ENCODE data around the gene ABCF1.
"Not testable (repeated sequence)": the region's sequence is repeated elsewhere in the genome, so short reads cannot be mapped to it uniquely, and the experiment has no call there.

The ABCF1 gene

GRCh38 chr6:30571075-30571761, at the start of gene ABCF1:
Gene ABCF1, plus strand, starts transcription at chr6:30571442. Its CDS starts 46 bp downstream, at chr6:30571488.
- DNase-seq (ENCODE audit: low read depth, low spot score) = peak; percentile 71

- DNase-seq (ENCODE audit: low read depth, low spot score) = not testable (repeated sequence)
Observed at GRCh38 chr6:30521952-30522351, 49.3 kb upstream of the ABCF1 start.

GRCh38 chr6:30526444-30526843, 44.8 kb upstream of the ABCF1 start:
- DNase-seq (ENCODE audit: low read depth, low spot score) = not testable (repeated sequence)

GRCh38 chr6:30529349-30529875, 41.8 kb upstream of the ABCF1 start:
- DNase-seq (ENCODE audit: low read depth, low spot score) = not testable (repeated sequence)

GRCh38 chr6:30530014-30530413, 41.2 kb upstream of the ABCF1 start:
- DNase-seq (ENCODE audit: low read depth, low spot score) = no peak

GRCh38 chr6:30533460-30534294, 37.6 kb upstream of the ABCF1 start:
- DNase-seq (ENCODE audit: low read depth, low spot score) = no peak

GRCh38 chr6:30537931-30538330, 33.3 kb upstream of the ABCF1 start:
- DNase-seq (ENCODE audit: low read depth, low spot score) = no peak

GRCh38 chr6:30541515-30542403, 29.5 kb upstream of the ABCF1 start:
- no peak for DNase-seq (ENCODE audit: low read depth, low spot score)

GRCh38 chr6:30542404-30542725, 28.9 kb upstream of the ABCF1 start:
- no peak for DNase-seq (ENCODE audit: low read depth, low spot score)

GRCh38 chr6:30542915-30543314, 28.3 kb upstream of the ABCF1 start:
- DNase-seq (ENCODE audit: low read depth, low spot score) = no peak

GRCh38 chr6:30543821-30544220, 27.4 kb upstream of the ABCF1 start:
- no peak for DNase-seq (ENCODE audit: low read depth, low spot score)

- DNase-seq (ENCODE audit: low read depth, low spot score) = no peak
Observed at GRCh38 chr6:30544666-30545272, 26.5 kb upstream of the ABCF1 start.

- no peak for DNase-seq (ENCODE audit: low read depth, low spot score)
Observed at GRCh38 chr6:30547454-30547853, 23.8 kb upstream of the ABCF1 start.

GRCh38 chr6:30548375-30548774, 22.9 kb upstream of the ABCF1 start:
- DNase-seq (ENCODE audit: low read depth, low spot score) = no peak

- DNase-seq (ENCODE audit: low read depth, low spot score) = no peak
Observed at GRCh38 chr6:30554404-30554803, 16.8 kb upstream of the ABCF1 start.

- DNase-seq (ENCODE audit: low read depth, low spot score) = no peak
Observed at GRCh38 chr6:30554962-30555815, 16.1 kb upstream of the ABCF1 start.

GRCh38 chr6:30555816-30556065, 15.5 kb upstream of the ABCF1 start:
- DNase-seq (ENCODE audit: low read depth, low spot score) = no peak

- DNase-seq (ENCODE audit: low read depth, low spot score) = no peak
Observed at GRCh38 chr6:30556066-30556905, 15.0 kb upstream of the ABCF1 start, which contains the start of gene GNL1. Gene GNL1, minus strand, starts transcription at chr6:30556489. Its CDS starts 286 bp downstream, at chr6:30556203.

- peak; percentile 85 for DNase-seq (ENCODE audit: low read depth, low spot score)
Observed at GRCh38 chr6:30556906-30557682, 14.1 kb upstream of the ABCF1 start, which contains the start of gene PRR3. Gene PRR3, plus strand, starts transcription at chr6:30557295. Its CDS starts 50 bp downstream, at chr6:30557345.

Data from iPS DF 19.7 (cell line).